Activated CD8-positive, alpha-beta T cell treated with anti-CD3 and anti-CD28 coated beads for 36 hours (primary cell): ENCODE results near the gene RPAP3. TPM values are rescaled to one million over a fixed set of nuclear protein-coding genes. Genes with fewer than 3 reads are reported as not detected.
"Not testable (repeated sequence)": the region's sequence is repeated elsewhere in the genome, so short reads cannot be mapped to it uniquely, and the experiment has no call there.

Experiments used
- ATAC-seq: fragments of 200-7000 bp; cut with Tn5 transposase; one replicate; pipeline ENCODE4 v1.10.0; 2021; ENCODE audit warnings: mild to moderate bottlenecking, moderate library complexity
- CTCF ChIA-PET: fragments of 350-600 bp; sonication (Branson Sonifier 250); formaldehyde crosslinking; loops from one replicate; lab custom pipeline; 2021; ENCODE audit warnings: antibody characterized with exemption; lab: Charles Lee
- POLR2A ChIA-PET: fragments of 350-600 bp; sonication (Branson Sonifier 250); formaldehyde crosslinking; loops from one replicate; lab custom pipeline; 2021; ENCODE audit warnings: antibody characterized with exemption; lab: Charles Lee
- DNase-seq: peaks from one replicate; pipeline ENCODE4 v3.0.0-alpha.2; 2020
- H3K27ac Mint-ChIP-seq: one replicate; pipeline ENCODE4 v1.8.0; 2021; ENCODE audit warnings: mild to moderate bottlenecking, mixed read lengths
- H3K27me3 Mint-ChIP-seq: one replicate; pipeline ENCODE4 v1.8.0; 2021; ENCODE audit warnings: mixed read lengths
- H3K36me3 Mint-ChIP-seq: one replicate; pipeline ENCODE4 v1.8.0; 2021; ENCODE audit warnings: low read depth, mixed read lengths
- H3K4me1 Mint-ChIP-seq: one replicate; pipeline ENCODE4 v1.8.0; 2021; ENCODE audit warnings: low read depth, mixed read lengths
- H3K4me3 Mint-ChIP-seq: one replicate; pipeline ENCODE4 v1.8.0; 2021; ENCODE audit warnings: mild to moderate bottlenecking, moderate library complexity, mixed read lengths
- H3K9me3 Mint-ChIP-seq: one replicate; pipeline ENCODE4 v1.8.0; 2021; ENCODE audit warnings: mixed read lengths
- intact Hi-C: fragments of 100-400 bp; cut with micrococcal nuclease; formaldehyde crosslinking; loops from one replicate; pipeline ENCODE4 v1.10.0; 2022
- total RNA-seq, 2 experiments: library from RNA; stranded (reverse); gene quantifications; one replicate each; pipeline ENCODE4 v1.2.3, GENCODE V29; 2021
- TF ChIP-seq, protein P1 (sequence below): fragments of 200-600 bp; IDR thresholded peaks from one replicate; pipeline ENCODE4 v1.8.0; 2022; ENCODE audit warnings: antibody characterized with exemption, mild to moderate bottlenecking

Gene RPAP3
- total RNA-seq, 2 experiments from 2014 or later = 42.0 to 42.5 TPM

DNA sequence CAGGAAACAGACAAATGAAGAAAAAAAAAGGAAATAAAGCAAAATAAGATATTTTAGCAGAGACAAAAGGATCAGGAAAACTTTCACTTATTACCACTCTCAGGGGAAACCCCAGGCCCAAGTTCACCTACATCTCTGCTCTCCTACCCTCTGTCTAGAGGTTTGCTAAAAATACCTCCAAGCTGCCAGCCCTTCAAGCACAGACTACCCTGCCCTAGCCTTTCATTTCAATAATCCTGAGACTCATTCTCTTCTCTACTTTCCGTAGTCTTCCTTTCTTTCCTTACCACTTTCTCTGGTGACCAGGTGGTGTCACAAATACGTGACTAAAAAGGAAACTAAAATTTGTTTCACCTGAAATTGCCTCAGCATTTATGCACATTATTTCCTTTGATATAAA, 33.8 kb downstream of the RPAP3 start:
- no peak for DNase-seq
- H3K27ac Mint-ChIP-seq = no peak overlapping the region
- intact Hi-C loops = no loop called here
- H3K27me3 Mint-ChIP-seq = no peaks in the 10 kb centered on the region
- TF ChIP-seq, protein P1, sequence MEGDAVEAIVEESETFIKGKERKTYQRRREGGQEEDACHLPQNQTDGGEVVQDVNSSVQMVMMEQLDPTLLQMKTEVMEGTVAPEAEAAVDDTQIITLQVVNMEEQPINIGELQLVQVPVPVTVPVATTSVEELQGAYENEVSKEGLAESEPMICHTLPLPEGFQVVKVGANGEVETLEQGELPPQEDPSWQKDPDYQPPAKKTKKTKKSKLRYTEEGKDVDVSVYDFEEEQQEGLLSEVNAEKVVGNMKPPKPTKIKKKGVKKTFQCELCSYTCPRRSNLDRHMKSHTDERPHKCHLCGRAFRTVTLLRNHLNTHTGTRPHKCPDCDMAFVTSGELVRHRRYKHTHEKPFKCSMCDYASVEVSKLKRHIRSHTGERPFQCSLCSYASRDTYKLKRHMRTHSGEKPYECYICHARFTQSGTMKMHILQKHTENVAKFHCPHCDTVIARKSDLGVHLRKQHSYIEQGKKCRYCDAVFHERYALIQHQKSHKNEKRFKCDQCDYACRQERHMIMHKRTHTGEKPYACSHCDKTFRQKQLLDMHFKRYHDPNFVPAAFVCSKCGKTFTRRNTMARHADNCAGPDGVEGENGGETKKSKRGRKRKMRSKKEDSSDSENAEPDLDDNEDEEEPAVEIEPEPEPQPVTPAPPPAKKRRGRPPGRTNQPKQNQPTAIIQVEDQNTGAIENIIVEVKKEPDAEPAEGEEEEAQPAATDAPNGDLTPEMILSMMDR = no peak
- H3K4me3 Mint-ChIP-seq = no peak overlapping the region
- peaks cover 56% of the 10 kb centered on the region for H3K36me3 Mint-ChIP-seq
- ChIA-PET CTCF (interaction anchor here (1.4 kb wide), 1 partner anchor 18 kb away, joined by 7 read pairs; no protein-coding TSS in a partner anchor), POLR2A (no interaction called here)
- ATAC-seq = no peak
- no peaks in the 10 kb centered on the region for H3K9me3 Mint-ChIP-seq
- peaks cover 22% of the 10 kb centered on the region for H3K4me1 Mint-ChIP-seq

DNA sequence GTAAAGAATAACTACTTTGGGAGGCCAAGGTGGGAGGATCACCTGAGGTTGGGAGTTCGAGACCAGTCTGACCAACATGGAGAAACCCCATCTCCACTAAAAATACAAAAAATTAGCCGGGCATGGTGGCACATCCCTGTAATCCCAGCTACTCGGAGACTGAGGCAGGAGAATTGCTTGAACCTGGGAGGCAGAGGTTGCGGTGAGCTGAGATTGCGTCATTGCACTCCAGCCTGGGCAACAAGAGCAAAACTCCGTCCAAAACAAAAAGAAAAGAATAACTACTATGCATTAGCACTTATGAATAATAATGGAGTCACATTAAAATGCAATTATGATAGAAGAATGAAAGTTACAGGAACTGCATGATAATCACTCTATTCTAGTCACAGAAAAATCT, 37.9 kb downstream of the RPAP3 start:
- ChIA-PET CTCF (interaction anchor here (1.3 to 3.1 kb wide), 4 partner anchors 10 to 172 kb away, joined by 3 to 21 read pairs (median 5); no protein-coding TSS in a partner anchor), POLR2A (interaction anchor here (1.3 kb wide), 1 partner anchor 10 kb away, joined by 4 read pairs; no protein-coding TSS in a partner anchor)
- intact Hi-C loops, DNase-seq, H3K27ac Mint-ChIP-seq, ATAC-seq, H3K27me3 Mint-ChIP-seq, H3K9me3 Mint-ChIP-seq, H3K4me3 Mint-ChIP-seq: not testable (repeated sequence)
- H3K36me3 Mint-ChIP-seq = peaks cover 40% of the 10 kb centered on the region
- peaks cover 12% of the 10 kb centered on the region for H3K4me1 Mint-ChIP-seq

DNA sequence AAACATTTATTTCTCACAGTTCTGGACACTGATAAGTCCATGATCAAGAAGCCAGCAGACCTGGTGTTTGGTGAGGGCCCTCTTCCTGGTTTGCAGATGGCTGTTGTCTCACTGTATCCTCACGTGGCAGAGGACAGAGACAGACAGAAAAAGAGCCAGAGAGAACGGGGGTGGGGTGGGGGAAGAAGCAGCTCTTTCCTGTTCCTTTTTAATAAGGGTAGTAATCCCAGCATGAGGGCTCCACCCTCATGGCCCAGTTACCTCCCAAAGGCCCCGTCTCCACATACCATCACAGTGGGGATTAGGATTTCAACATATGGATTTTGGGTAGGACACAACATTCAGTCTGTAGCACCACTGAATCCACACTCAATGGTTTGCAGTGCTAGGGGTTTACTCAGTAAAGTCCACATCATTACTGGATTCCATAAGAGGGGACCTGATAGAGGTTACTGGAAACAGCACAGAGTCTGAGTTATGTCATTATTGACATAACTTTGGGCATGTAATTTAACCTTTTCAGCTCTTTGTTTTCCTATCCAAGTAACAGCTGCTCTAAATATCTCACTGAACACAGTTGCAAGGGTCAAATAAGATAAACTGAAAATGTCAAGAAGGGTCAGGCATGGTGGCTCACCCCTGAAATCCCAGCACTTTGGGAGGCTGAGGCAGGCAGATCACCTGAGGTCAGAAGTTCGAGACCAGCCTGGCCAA, 53.2 kb downstream of the RPAP3 start:
- TF ChIP-seq, protein P1 = no peak
- Mint-ChIP-seq H3K36me3 (no peaks in the 10 kb centered on the region), H3K27ac (no peak overlapping the region), H3K9me3 (no peaks in the 10 kb centered on the region), H3K4me1 (peaks cover 12% of the 10 kb centered on the region), H3K4me3 (no peak overlapping the region), H3K27me3 (no peaks in the 10 kb centered on the region)
- CTCF ChIA-PET = interaction anchor here (0.7 to 3.1 kb wide), 18 partner anchors 12 to 620 kb away, joined by 3 to 34 read pairs (median 8); partner anchors contain the start of gene RPAP3
- DNase-seq = no peak
- POLR2A ChIA-PET = interaction anchor here (0.6 kb wide), 1 partner anchor 1407 kb away, joined by 3 read pairs; no protein-coding TSS in a partner anchor
- intact Hi-C loops = loop anchor here (10.0 kb wide), 1 partner anchor 618 kb away; no protein-coding TSS in a partner anchor
- ATAC-seq = no peak

DNA sequence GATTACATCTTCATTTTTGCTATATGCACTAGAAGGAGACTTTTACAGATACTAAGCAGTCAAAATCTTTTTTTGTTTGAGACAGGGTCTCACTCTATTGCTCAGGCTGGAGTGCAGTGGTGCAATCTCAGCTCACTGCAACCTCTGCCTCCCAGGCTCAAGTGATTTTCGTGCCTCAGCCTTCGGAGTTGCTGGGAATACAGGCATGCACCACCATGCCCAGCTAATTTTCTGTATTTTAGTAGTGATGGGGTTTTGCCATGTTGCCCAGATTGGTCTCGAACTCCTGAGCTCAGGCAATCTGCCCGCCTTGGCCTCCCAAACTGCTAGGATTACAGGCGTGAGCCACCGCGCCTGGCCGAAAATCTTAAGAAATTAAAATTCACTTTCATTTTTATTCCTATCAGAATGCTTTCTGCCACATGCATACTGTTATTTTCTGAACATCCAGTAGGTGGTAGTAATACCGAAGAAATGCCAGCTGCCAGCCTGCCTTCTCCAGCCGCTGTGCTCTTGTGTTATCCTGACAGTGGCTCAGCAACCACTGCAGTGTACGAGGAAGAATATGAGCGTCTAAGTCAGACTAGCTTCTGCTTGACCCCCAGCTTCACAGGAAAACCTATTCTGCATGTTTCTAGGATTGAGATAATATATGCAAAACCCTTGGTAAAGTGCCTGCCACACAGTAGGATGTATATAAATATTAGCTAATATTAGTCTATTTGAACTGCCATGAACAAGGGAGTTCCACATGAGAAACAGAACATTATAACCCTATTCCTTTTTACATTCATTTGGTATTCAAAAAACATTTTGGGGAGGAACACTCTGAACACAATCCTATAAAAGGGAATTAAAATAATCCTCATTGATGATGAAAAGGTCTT, 54.2 kb downstream of the RPAP3 start:
- H3K36me3 Mint-ChIP-seq = peaks cover 3% of the 10 kb centered on the region
- intact Hi-C loops = loop anchor here (10.0 kb wide), 1 partner anchor 617 kb away; no protein-coding TSS in a partner anchor
- no peak overlapping the region for H3K27ac Mint-ChIP-seq
- TF ChIP-seq, protein P1 = peak; percentile 81
- peaks cover 12% of the 10 kb centered on the region for H3K4me1 Mint-ChIP-seq
- peak; percentile 62 for DNase-seq
- ChIA-PET CTCF (interaction anchor here (0.6 to 3.1 kb wide), 31 partner anchors 13 to 619 kb away, joined by 3 to 34 read pairs (median 5); partner anchors contain the start of genes ENDOU and RPAP3), POLR2A (no interaction called here)
- H3K4me3 Mint-ChIP-seq = no peak overlapping the region
- peak; percentile 98 for ATAC-seq
- no peaks in the 10 kb centered on the region for H3K9me3 Mint-ChIP-seq
- no peaks in the 10 kb centered on the region for H3K27me3 Mint-ChIP-seq

DNA sequence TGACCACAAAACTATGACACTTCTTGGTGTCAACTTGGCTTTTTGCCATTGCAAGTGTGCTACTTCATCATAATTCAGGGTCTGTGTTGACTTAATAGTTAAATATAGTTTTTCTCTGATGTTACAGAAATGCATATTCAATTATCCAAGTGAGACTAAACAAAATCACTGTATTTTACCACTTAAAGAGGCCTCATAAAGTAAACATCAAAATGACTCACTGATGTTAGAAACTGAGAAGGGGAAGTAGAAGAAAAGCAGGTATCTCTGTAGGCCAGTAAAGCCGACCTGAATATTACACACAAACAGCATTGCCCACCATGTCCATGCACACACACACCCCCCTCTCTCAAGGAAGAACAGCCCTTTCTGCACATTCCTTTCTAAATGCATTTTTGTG, 55.4 kb downstream of the RPAP3 start:
- TF ChIP-seq, protein P1 = no peak
- Mint-ChIP-seq H3K4me3 (no peak overlapping the region), H3K27me3 (no peaks in the 10 kb centered on the region), H3K36me3 (peaks cover 3% of the 10 kb centered on the region), H3K4me1 (peaks cover 12% of the 10 kb centered on the region), H3K9me3 (no peaks in the 10 kb centered on the region), H3K27ac (no peak overlapping the region)
- DNase-seq = no peak
- intact Hi-C loops = loop anchor here (10.0 kb wide), 1 partner anchor 616 kb away; no protein-coding TSS in a partner anchor
- no peak for ATAC-seq
- ChIA-PET CTCF (interaction anchor here (1.5 to 3.9 kb wide), 9 partner anchors 13 to 618 kb away, joined by 3 to 34 read pairs (median 12); no protein-coding TSS in a partner anchor), POLR2A (interaction anchor here (0.6 kb wide), 1 partner anchor 330 kb away, joined by 3 read pairs; no protein-coding TSS in a partner anchor)
